Fibroblast of skin of back (primary cell): ENCODE data around the gene FOXRED1.
"Not testable (repeated sequence)": the region's sequence is repeated elsewhere in the genome, so short reads cannot be mapped to it uniquely, and the experiment has no call there.

ENCODE experiments used
- DNase-seq: peaks from one replicate; pipeline ENCODE4 v3.0.0-alpha.2; 2013

Gene FOXRED1

DNA sequence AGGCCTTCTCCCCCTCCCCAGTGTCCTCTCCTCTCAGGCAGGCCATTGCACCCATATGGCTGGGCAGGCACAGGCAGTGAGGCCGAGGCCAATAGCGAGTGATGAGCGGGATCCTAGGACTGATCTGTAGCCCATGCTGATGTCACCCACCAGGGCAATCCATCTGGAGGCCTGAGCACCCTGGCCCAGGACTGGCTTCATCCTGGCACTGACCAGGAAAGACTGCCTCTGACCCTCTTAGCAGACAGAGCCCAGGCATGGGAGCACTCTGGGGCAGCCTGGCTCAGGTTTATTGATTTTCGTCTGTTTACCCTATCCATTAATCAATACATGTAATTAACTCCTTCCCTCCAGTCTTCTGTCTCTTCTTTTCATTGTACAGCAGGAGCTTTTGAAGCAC is 8.8 kb downstream of the FOXRED1 start:
- DNase-seq, result no peak

GRCh38 chr11:126279191-126279590 is 10.2 kb downstream of the FOXRED1 start:
- DNase-seq, result no peak

DNA sequence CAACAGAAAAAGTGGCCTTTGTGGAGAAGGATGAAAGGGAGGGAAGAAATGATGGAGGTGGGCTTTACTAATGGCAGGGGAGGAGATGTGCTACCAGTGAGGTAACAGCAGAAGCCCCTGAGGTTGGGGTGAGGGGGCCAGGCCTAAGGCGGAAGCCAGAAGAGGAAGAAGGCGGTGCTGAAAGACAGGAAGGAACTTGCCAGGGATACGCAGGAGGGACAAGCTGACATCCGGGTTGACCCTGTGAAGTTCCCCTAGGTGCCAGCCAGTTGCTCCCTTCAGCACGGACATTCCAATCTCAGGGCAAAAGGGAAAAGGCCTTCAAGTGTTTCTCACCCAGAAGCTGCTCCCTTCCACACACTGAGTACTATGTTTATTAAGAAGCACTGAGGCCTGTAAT is 11.6 kb downstream of the FOXRED1 start:
- no peak for DNase-seq

GRCh38 chr11:126281245-126281644 is 12.3 kb downstream of the FOXRED1 start:
- DNase-seq, result no peak

DNA sequence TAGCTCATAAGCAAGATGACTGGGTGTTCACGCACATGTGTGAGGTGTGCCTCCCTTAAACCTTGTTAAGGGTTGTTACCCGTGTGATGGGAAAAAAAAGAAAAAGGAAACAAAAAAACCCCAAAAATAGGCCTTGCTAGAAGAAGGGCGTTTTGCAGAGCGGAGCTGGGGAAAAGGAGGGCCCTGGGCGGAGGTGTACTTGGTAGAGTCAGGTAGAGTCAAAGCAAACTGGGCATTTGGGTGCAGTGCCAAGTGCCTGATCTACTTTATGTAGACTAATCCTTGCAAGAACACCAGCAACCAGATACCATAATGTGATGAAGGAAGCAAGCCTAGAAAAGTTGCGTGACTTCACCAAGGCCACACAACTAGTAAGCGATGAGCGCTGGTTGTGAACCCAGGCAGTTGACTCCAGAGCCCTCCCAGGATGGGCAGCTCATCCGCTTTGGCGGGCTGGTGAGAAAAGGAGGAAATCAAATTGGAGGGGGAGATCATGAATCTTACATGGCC is 12.8 kb downstream of the FOXRED1 start:
- DNase-seq, result no peak

DNA sequence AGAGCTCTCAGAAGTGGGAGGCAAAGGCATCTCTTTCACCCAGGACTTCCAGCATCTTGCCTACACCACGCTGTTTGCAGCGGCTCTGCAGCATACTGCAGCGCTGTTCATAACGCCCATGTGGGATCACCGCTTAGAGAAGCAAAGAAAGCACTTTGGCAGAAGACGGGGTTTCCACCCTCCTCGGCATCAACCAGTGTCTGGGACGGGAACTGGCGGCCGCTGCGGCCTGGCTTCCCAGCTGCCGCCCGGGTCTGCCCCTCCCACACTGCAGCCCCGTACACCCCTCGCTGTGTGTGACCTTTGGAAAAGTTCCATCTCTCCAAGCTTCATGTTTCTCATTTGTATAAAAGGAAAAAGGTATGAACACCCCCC is 13.4 kb downstream of the FOXRED1 start:
- DNase-seq, result peak; percentile 44

DNA sequence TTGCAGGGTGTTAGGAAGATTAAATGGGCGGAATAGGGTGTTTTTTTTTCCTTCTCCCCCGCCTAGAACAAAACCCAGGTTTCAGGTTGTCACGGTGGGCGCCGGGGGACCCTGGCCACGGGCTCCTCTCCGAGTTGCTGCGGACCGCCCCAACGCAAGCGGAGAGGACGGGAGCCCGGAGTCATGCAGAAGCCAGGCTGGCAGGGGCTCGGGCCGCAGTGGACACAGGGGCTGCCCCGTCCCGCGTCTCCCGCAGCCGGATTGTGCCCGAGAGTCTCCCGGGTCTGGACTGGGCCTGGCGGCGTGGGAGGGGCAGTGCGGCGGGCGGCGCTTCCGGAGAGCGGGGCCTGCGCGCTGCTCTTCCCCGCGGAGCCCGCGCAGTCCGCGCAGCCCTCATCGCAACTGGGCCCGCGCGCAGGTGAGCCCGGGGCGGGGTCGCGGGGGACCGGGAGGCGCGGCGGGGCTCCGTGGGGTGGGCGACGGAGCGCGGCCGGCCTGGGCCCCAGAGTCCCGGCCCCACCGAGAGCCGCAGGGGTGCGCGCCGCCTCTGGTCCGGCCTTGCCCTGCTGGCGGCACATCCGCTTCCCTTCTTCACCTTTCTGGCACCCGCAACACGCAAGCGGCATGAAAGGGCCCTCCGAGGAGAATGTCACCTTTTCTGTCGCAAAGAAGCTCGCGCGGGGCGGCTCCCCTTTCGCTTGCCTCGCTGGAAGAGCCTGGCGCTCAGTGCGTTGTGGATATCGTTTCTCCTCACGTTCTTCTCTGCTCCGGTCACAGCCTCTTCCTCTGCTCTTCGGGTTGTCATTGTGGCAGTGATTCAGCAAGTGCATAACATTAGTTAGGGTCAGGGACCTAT is 14.0 kb downstream of the FOXRED1 start, which contains the start of gene TIRAP:
TSS of gene TIRAP (plus strand) at position 358 of the 856 bp plus-strand sequence. CDS start 7,802 bp downstream, outside the sequence.
- DNase-seq, result peak; percentile 67

GRCh38 chr11:126284829-126285228 is 15.9 kb downstream of the FOXRED1 start:
- DNase-seq, result peak; percentile 96

GRCh38 chr11:126288237-126288636 is 19.3 kb downstream of the FOXRED1 start:
- DNase-seq, result no peak

DNA sequence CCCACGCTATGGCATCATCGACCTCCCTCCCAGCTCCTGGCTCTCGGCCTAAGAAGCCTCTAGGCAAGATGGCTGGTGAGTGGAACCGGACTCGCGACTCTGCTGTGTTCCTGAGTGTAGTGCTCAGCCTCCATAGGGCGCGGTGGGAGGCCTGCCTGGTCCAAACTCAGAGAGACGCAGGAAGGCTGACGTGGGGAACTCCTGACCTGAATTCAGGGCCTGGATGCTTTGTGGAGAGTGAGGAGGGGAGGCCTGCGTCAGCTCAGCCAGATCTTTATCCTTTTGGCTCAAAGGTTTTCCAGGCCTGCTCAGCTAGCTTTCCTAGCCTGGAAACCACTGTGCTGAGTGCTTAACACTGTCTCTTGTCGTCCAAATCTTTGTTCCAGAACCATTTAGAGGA is 21.9 kb downstream of the FOXRED1 start:
- no peak for DNase-seq

DNA sequence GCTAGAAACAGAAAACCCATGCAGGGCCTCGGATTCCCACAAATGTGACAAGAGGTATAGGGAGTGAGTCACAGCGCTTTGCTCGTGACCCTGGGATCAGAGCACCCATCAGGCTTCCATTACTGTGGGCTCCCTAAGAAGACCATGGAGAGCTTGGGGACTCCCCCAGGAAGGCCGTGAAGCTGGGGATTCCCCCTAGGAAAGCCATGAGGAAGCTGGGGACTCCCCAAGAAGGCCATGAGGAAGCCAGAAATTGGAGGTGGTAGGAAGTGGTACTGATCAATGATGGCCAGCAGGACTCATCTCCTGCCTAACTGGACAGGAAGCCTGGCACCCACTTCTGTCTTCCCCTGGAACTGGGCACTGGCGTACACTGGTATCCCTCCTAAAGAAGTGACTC is 24.8 kb downstream of the FOXRED1 start:
- DNase-seq, result no peak

GRCh38 chr11:126297004-126297403 is 28.1 kb downstream of the FOXRED1 start:
- no peak for DNase-seq

DNA sequence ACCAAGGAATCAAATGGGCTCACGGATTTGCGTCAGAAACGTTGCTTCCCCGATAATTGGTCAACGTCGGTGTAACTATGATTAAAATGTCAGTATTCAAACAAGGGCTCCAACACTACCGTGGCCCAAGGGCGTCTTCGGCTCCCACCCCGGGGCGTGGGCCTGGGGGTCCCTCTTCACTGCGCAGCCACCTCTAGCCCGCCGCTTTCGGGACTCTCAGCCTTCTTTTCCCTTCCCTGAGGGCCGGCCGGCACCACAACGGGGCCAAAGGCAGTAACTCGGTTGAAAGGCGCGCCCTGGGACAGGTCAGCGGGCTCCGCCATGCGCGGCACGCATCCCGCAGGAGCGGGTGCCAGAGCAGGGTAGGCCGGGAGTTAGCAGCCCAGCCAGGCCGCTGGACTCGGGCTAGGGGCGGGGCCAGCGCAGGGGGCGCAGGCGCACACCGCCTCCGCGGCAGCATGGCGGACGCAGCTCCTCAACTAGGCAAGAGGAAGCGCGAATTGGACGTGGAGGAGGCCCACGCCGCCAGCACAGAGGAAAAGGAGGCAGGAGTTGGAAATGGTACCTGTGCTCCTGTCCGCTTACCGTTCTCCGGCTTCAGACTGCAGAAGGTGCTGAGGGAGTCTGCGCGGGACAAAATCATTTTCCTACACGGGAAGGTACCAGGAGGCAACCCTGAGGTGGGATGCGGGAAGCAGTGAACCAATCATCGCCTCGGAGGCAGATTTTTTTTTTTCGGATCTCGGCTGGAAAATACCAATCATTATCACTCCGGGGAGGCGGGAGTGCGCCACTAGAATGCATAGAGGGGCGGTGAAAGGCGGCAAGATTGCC is 34.9 kb downstream of the FOXRED1 start, which contains the start of gene DCPS:
TSS of gene DCPS (plus strand) at position 438 of the 834 bp plus-strand sequence. CDS start at position 459, 21 bp downstream.
- peak; percentile 90 for DNase-seq

DNA sequence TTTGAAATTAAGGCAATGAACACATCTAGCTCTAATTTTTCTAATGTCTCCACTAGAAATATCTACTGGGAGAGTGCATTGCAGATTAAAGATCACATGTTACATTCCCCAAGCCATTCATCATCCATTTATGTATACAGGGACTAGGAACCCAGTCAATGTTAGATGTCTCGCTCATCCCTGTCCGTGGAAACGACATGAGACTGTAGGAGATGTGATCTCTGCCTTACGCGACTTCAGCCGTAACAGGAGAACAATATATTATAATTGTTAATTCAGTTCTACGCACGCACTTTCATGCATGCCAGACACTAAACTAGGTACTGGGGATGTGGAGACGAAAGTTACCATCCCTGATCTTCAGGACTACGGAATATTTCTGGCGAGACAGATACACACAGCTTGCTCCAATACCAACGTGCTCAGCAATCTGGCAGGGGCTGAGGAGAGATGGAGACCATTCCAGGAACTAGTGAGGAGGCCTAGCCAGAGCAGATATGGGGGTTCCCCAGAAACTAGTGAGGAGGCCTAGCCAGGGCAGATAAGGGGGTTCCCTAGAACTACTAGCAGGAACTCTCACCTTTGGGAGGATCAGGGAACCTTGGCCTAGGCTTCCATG is 35.6 kb downstream of the FOXRED1 start:
- no peak for DNase-seq

DNA sequence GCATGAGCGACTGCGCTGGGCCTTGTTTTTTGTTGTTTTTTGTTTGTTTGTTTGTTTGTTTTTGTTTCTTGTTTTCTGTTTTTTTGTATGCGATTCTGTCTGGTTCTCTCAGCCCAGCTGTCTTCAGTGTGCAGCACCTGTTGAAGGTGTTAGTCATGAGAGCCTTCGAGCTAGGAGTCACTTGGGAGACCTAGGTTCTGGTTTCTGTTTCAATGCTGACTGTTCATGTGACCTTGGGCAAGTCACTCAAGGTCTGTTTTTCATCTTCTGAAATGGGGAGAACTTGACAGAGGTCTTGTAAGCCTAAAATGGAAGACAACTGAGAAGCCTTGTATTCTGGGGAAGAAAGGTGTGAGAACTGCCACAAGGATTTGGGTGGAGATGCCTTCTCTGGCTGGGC is 36.7 kb downstream of the FOXRED1 start:
- DNase-seq, result no peak

DNA sequence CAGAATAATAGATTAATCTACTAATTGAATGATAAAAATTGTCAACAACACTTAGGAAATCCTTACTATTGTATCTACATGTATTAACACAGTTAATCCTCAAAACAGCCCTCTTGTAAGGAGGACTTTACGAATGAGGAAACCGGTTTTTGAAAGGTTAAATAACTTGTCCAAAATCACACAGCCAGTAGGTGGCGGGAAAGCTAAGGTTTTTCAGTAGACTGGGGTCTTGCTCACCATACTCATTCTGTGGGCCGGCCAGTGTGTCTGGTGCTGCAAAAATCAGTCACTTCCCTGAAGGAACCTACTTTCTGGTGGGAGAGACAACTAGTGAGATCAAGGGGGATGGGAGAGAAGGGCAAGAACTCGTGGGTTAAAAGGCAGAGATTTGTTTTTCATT is 38.8 kb downstream of the FOXRED1 start:
- DNase-seq, result peak; percentile 55

GRCh38 chr11:126308271-126308671 is 39.3 kb downstream of the FOXRED1 start:
- no peak for DNase-seq

DNA sequence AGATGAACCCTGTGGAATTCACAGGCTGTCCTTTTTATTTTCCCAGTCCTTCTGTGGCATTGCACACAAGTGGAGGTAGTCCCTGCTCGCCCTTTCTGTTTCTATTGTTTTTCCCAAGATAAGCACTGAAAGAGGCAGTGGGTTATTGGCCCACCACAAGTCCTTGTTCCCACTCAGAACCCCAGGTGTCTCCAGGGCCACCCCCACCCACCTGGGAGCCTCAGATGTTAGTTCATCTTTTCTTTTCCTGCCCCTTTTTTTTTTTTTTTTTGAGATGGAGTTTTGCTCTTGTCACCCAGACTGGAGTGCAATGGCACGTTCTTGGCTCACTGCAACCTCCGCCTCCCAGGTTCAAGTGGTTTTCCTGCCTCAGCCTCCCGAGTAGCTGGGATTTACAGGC is 39.8 kb downstream of the FOXRED1 start:
- not testable (repeated sequence) for DNase-seq

- peak; percentile 77 for DNase-seq
Observed at GRCh38 chr11:126310200-126310991, 41.4 kb downstream of the FOXRED1 start.

- no peak for DNase-seq
Observed at GRCh38 chr11:126310992-126311310, 42.0 kb downstream of the FOXRED1 start.

- no peak for DNase-seq
Observed at GRCh38 chr11:126311401-126312291, 42.7 kb downstream of the FOXRED1 start.
